Esophagus muscularis mucosa (tissue), 4 donors: ENCODE measurements around the gene GLI3.

ENCODE experiments used
- CTCF ChIP-seq, 3 experiments: fragments of 200-600 bp in 2 of 3; fragments of 450-650 bp in 1 of 3; sonication (generic) in 2 of 3; IDR thresholded peaks; one replicate each; pipeline ENCODE4 v1.5.1; 2017 to 2019; ENCODE audit warnings: antibody characterized with exemption in 3 of 3, mild to moderate bottlenecking in 2 of 3, moderate library complexity in 1 of 3
- EP300 ChIP-seq: sonication (generic); formaldehyde crosslinking; IDR thresholded peaks from one replicate; pipeline ENCODE4 v1.6.1; 2017; ENCODE audit warnings: antibody characterized with exemption
- POLR2A ChIP-seq: fragments of 450-650 bp; IDR thresholded peaks from one replicate; pipeline ENCODE4 v1.6.1; 2017; ENCODE audit warnings: antibody characterized with exemption, moderate library complexity, mild to moderate bottlenecking, low read depth
- POLR2AphosphoS5 ChIP-seq, 2 donors: sonication (generic); formaldehyde crosslinking; IDR thresholded peaks; one replicate each; pipeline ENCODE4 v1.6.1; 2017; ENCODE audit warnings: antibody characterized with exemption in 2 of 2

DNA sequence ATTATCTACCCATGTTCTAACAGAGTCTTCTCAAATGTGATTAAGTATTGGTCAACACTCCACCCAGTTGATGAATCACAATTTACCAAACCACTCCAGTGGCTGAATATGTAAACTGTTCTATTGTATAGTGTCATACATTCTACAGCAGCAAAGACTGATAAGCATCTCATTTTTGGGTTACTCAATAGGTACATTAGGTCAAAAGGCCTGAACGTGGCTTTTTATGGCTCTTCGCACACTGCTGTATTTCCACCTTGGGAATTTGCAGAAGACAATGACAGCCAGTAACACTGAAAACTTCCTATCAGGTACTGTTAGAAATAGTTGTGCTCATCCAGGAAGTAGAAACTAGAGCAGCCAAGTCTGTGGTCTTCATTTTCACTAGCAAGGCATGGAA is 166.9 kb downstream of the GLI3 start:
- TF ChIP-seq CTCF (IDR thresholded peaks at IDR 0.05) (no peak), EP300 (no peak), POLR2A (no peak), POLR2AphosphoS5 (IDR thresholded peaks at IDR 0.05) (no peak)
